HepG2 (cell line): ENCODE data around the gene KCNAB1. TPM values are rescaled to one million over a fixed set of nuclear protein-coding genes. Genes with fewer than 3 reads are reported as not detected.

ENCODE experiments used
- ATAC-seq: fragments of 200-7000 bp; cut with Tn5 transposase; 3 replicates; pipeline ENCODE4 v1.9.1; 2020; ENCODE audit warnings: mild to moderate bottlenecking, moderate library complexity
- BruUV-seq: library from RNA; stranded (reverse); fragments of 400-500 nt; replicated peaks from 2 replicates; lab custom pipeline; 2021; lab: Mats Ljungman, UMichigan
- CTCF ChIA-PET: fragments of 300-600 bp; formaldehyde crosslinking; extraction: SDS; loops from one replicate; lab custom pipeline; 2021; ENCODE audit warnings: low total read pairs, inconsistent platforms, low intra/inter-chr PET ratio; lab: Yijun Ruan, JAX
- POLR2A ChIA-PET: fragments of 350-600 bp; sonication (Branson Sonifier 250); formaldehyde crosslinking; loops from one replicate; lab custom pipeline; 2020; ENCODE audit warnings: antibody characterized with exemption, inconsistent platforms; lab: Yijun Ruan, JAX
- DNase-seq: peaks from one replicate; pipeline ENCODE4 v3.0.0-alpha.2; 2015; ENCODE audit warnings: low spot score
- FAIRE-seq: peaks from 3 replicates; lab custom pipeline; 2011; peaks lifted over from hg19 to GRCh38; lab: Jason Lieb, UNC
- H2AFZ ChIP-seq: one replicate; pipeline ENCODE4 v1.6.1; 2011; ENCODE audit warnings: low read length, inconsistent platforms
- H3K27ac ChIP-seq: fragments of 300-600 bp; 3 replicates; pipeline ENCODE4 v1.8.0; 2011; ENCODE audit warnings: mixed run types, mild to moderate bottlenecking, mixed read lengths, low read length, inconsistent platforms; ENCODE audit not compliant: insufficient read depth; ENCODE audit errors: extremely low read length
- H3K27me3 ChIP-seq, 2 experiments: fragments of 200-600 bp in 1 of 2; 2 replicates in 1 of 2; 3 replicates in 1 of 2; pipeline versions ENCODE4 v1.6.0 to v1.8.0; 2011; ENCODE audit warnings: low read length in 2 of 2, mild to moderate bottlenecking in 2 of 2, moderate library complexity in 2 of 2, inconsistent platforms in 1 of 2; ENCODE audit not compliant: insufficient read depth in 2 of 2, control insufficient read depth in 1 of 2
- H3K36me3 ChIP-seq, 2 experiments: fragments of 200-600 bp in 1 of 2; replicated peaks in 1 of 2; 2 replicates in 1 of 2; 3 replicates in 1 of 2; pipeline versions ENCODE4 v1.5.1 to v1.8.0; 2011; ENCODE audit warnings: low read length in 2 of 2, inconsistent platforms in 1 of 2; ENCODE audit not compliant: insufficient read depth in 2 of 2, control insufficient read depth in 1 of 2
- H3K4me1 ChIP-seq: 2 replicates; pipeline ENCODE4 v1.5.1; 2012; ENCODE audit warnings: low read length, inconsistent platforms; ENCODE audit not compliant: insufficient read depth
- H3K4me2 ChIP-seq: 2 replicates; pipeline ENCODE4 v1.6.0; 2011; ENCODE audit warnings: low read depth, low read length, inconsistent platforms
- H3K4me3 ChIP-seq, 3 experiments: fragments of 200-600 bp in 1 of 3; sonication (generic), shearing (Covaris generic) in 1 of 3; replicated peaks in 1 of 3; 2 replicates each; pipeline ENCODE4 v1.5.1; 2011 to 2016; ENCODE audit warnings: low read length in 3 of 3, inconsistent platforms in 2 of 3, low read depth in 2 of 3, mild to moderate bottlenecking in 2 of 3, control low read depth in 1 of 3, mixed read lengths in 1 of 3; ENCODE audit not compliant: insufficient read depth in 1 of 3
- H3K79me2 ChIP-seq: one replicate; pipeline ENCODE4 v1.6.1; 2011; ENCODE audit warnings: low read length, inconsistent platforms; ENCODE audit not compliant: insufficient read depth
- H3K9ac ChIP-seq: 2 replicates; pipeline ENCODE4 v1.6.0; 2011; ENCODE audit warnings: mild to moderate bottlenecking, low read depth, low read length, inconsistent platforms; ENCODE audit not compliant: insufficient read depth
- H3K9me3 ChIP-seq: 2 replicates; pipeline ENCODE4 v1.5.1; 2012; ENCODE audit warnings: mild to moderate bottlenecking, low read length
- H4K20me1 ChIP-seq: 2 replicates; pipeline ENCODE4 v1.6.0; 2011; ENCODE audit warnings: inconsistent platforms, mild to moderate bottlenecking, low read length, moderate library complexity; ENCODE audit not compliant: insufficient read depth
- BRD4 ChIP-seq: sonication (generic); formaldehyde crosslinking; IDR thresholded peaks from 2 replicates; pipeline ENCODE4 v1.4.0; 2020; ENCODE audit warnings: missing genetic modification reagents
- FOXA3 ChIP-seq: IDR thresholded peaks from 2 replicates; pipeline ENCODE4 v1.6.1; 2016; ENCODE audit warnings: missing genetic modification reagents, missing compliant biosample characterization
- IKZF1 ChIP-seq: fragments of 450-650 bp; IDR thresholded peaks from 2 replicates; pipeline ENCODE4 v1.7.1; 2016
- JARID2 ChIP-seq: sonication (generic); formaldehyde crosslinking; IDR thresholded peaks from 2 replicates; pipeline ENCODE4 v1.8.1; 2023; ENCODE audit warnings: missing genetic modification reagents, inconsistent platforms; ENCODE audit not compliant: insufficient replicate concordance
- KAT7 ChIP-seq: IDR thresholded peaks from 2 replicates; pipeline ENCODE4 v1.6.1; 2018; ENCODE audit warnings: borderline replicate concordance, missing compliant biosample characterization
- MAFG ChIP-seq: sonication (generic); formaldehyde crosslinking; IDR thresholded peaks from 2 replicates; pipeline ENCODE4 v1.5.1; 2020; ENCODE audit warnings: mild to moderate bottlenecking, missing genetic modification reagents
- MXI1 ChIP-seq: IDR thresholded peaks from 3 replicates; pipeline ENCODE4 v1.6.1; 2012; ENCODE audit warnings: low read depth, low read length, inconsistent platforms, borderline replicate concordance
- RFX3 ChIP-seq: IDR thresholded peaks from 2 replicates; pipeline ENCODE4 v1.6.1; 2016; ENCODE audit warnings: missing biosample characterization, missing genetic modification reagents
- RXRA ChIP-seq: sonication (generic); formaldehyde crosslinking; IDR thresholded peaks from 2 replicates; pipeline ENCODE4 v1.5.1; 2020; ENCODE audit warnings: missing genetic modification reagents
- ZNF354B ChIP-seq: sonication (generic); formaldehyde crosslinking; IDR thresholded peaks from 2 replicates; pipeline ENCODE4 v1.8.0; 2022; ENCODE audit warnings: mild to moderate bottlenecking, missing genetic modification reagents
- ZNF383 ChIP-seq: sonication (generic); formaldehyde crosslinking; IDR thresholded peaks from 2 replicates; pipeline ENCODE4 v1.4.0; 2020; ENCODE audit warnings: missing genetic modification reagents, mild to moderate bottlenecking, borderline replicate concordance
- ZNF567 ChIP-seq: sonication (generic); formaldehyde crosslinking; IDR thresholded peaks from 2 replicates; pipeline ENCODE4 v1.8.1; 2023; ENCODE audit warnings: mild to moderate bottlenecking, missing genetic modification reagents, borderline replicate concordance
- ZNF572 ChIP-seq: sonication (generic); formaldehyde crosslinking; IDR thresholded peaks from 2 replicates; pipeline ENCODE4 v1.5.1; 2020; ENCODE audit warnings: mild to moderate bottlenecking, missing genetic modification reagents
- ZNF790 ChIP-seq: sonication (generic); formaldehyde crosslinking; IDR thresholded peaks from 2 replicates; pipeline ENCODE4 v1.8.0; 2022; ENCODE audit warnings: missing genetic modification reagents, mild to moderate bottlenecking, borderline replicate concordance
- ZNF792 ChIP-seq: IDR thresholded peaks from 2 replicates; pipeline ENCODE4 v1.6.1; 2016
- WGBS: methylation state at CpG from one replicate; pipeline ENCODE4 v1.1.6; 2017; ENCODE audit warnings: low lambda C conversion rate; 5-methylcytosine and 5-hydroxymethylcytosine counted together
- in situ Hi-C: cut with HindIII; loops from 2 replicates; pipeline ENCODE4 v1.10.0; 2017; ENCODE audit warnings: low pct_unique_long_range_greater_than_20kb; ENCODE audit not compliant: extremely low pct_ligation_motif_present
- intact Hi-C: fragments of 100-400 bp; cut with micrococcal nuclease; formaldehyde crosslinking; loops from one replicate; pipeline ENCODE4 v1.10.0; 2022; ENCODE audit not compliant: unreplicated experiment
- polyA plus RNA-seq, 8 experiments: library from polyadenylated mRNA; depleted of rRNA in 3 of 8; stranded (reverse) in 7 of 8; unstranded in 1 of 8; fragments of >200 nt; fragmentation: Illumina TruSeq in 4 of 8; extraction: Trizol in 4 of 8; gene quantifications; 2 replicates each; pipeline versions ENCODE4 v1.2.1 to v1.2.3, GENCODE V29; 2011 to 2016; ENCODE audit warnings: low read depth in 4 of 8, missing spikeins in 1 of 8, mixed read lengths in 1 of 8; ENCODE audit not compliant: insufficient read depth in 1 of 8
- total RNA-seq, 5 experiments: library from RNA; depleted of rRNA; stranded (reverse); fragments of >200 nt; fragmentation: Illumina TruSeq; extraction: Trizol; gene quantifications; 2 replicates each; pipeline ENCODE4 v1.2.3, GENCODE V29; 2016; ENCODE audit warnings: low read depth in 1 of 5
- TF ChIP-seq, protein P1 (sequence below): sonication (generic); formaldehyde crosslinking; IDR thresholded peaks from 2 replicates; pipeline ENCODE4 v1.5.0; 2020; ENCODE audit warnings: missing genetic modification reagents
- TF ChIP-seq, protein P2 (sequence below): sonication (generic); formaldehyde crosslinking; IDR thresholded peaks from 2 replicates; pipeline ENCODE4 v1.5.1; 2020; ENCODE audit warnings: mild to moderate bottlenecking, moderate library complexity, missing genetic modification reagents

Gene KCNAB1
- total and polyA plus RNA-seq, 2 of the 13 experiments (the other 11 are each of a cell fraction or from before 2014, with no cell fraction given): not detected

DNA sequence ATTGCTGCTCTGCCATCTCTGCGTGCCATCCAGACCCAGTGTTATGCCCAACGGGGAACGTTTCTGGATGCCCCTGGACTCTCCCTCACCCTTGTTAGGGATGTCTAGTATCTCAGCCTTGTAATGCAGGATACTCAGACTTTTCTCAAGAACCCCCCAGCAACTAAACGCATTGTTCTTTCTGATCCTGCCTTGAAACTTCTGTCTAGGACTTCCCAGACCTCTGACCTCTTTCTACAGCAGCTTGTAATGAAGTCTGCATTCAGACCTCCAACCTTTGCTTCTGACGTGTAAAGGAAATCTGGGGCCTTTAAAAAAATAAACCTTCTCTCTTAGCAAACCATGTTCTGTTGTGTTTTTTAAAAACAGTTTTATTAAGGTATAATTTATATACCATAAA lies 139.5 kb downstream of the KCNAB1 start (continued):
- TF ChIP-seq, protein P1, sequence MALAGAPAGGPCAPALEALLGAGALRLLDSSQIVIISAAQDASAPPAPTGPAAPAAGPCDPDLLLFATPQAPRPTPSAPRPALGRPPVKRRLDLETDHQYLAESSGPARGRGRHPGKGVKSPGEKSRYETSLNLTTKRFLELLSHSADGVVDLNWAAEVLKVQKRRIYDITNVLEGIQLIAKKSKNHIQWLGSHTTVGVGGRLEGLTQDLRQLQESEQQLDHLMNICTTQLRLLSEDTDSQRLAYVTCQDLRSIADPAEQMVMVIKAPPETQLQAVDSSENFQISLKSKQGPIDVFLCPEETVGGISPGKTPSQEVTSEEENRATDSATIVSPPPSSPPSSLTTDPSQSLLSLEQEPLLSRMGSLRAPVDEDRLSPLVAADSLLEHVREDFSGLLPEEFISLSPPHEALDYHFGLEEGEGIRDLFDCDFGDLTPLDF: no peak
- TF ChIP-seq BRD4 (no peak), ZNF790 (CRISPR knock-in tag) (no peak), ZNF383 (no peak)

DNA sequence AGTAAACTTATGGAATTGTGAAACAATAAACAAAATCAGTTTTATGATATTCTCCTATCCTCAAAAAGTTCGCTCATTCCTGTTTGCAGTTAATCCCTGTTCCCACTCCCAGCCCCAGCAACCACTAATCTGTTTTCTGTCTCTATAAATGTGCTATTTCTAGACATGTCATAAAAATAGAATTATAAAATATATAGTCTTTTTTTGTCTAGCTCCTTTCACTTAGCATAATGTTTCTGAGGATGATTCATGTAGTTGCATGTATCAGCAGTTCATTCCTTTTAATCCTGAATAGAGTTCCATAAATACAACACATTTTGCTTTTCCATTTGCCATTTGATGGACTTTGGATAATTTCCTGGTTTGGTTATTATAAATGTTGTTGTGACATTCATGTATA lies 140.0 kb downstream of the KCNAB1 start:
- ChIA-PET CTCF (no interaction called here), POLR2A (no interaction called here)
- Histone ChIP-seq H3K27me3 (no peaks in the 10 kb centered on the region), H3K9me3 (no peaks in the 10 kb centered on the region), H4K20me1 (no peaks in the 10 kb centered on the region), H3K36me3 (no peaks in the 10 kb centered on the region), H2AFZ (no peak overlapping the region), H3K79me2 (no peaks in the 10 kb centered on the region), H3K9ac (no peak overlapping the region), H3K4me2 (no peak overlapping the region), H3K4me3 (no peak overlapping the region), H3K4me1 (no peaks in the 10 kb centered on the region), H3K27ac (no peak overlapping the region)
- intact Hi-C loops: no loop called here
- WGBS: 2% methylated on average over 1 of the region's 1 CpG
- DNase-seq: no peak
- ATAC-seq: no peak
- BruUV-seq: no TSS peak
- no peak for FAIRE-seq
- in situ Hi-C loops: no loop called here
- TF ChIP-seq ZNF354B (CRISPR knock-in tag) (no peak), JARID2 (no peak), FOXA3 (no peak), ZNF572 (no peak), MAFG (no peak), MXI1 (no peak), IKZF1 (no peak), KAT7 (CRISPR knock-in tag) (no peak), RXRA (CRISPR knock-in tag) (no peak), RFX3 (no peak), ZNF792 (CRISPR knock-in tag) (no peak), ZNF567 (CRISPR knock-in tag) (no peak)
- TF ChIP-seq, protein P2, sequence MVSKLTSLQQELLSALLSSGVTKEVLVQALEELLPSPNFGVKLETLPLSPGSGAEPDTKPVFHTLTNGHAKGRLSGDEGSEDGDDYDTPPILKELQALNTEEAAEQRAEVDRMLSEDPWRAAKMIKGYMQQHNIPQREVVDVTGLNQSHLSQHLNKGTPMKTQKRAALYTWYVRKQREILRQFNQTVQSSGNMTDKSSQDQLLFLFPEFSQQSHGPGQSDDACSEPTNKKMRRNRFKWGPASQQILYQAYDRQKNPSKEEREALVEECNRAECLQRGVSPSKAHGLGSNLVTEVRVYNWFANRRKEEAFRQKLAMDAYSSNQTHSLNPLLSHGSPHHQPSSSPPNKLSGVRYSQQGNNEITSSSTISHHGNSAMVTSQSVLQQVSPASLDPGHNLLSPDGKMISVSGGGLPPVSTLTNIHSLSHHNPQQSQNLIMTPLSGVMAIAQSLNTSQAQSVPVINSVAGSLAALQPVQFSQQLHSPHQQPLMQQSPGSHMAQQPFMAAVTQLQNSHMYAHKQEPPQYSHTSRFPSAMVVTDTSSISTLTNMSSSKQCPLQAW (CRISPR knock-in tag): no peak
